Neural crest cell (in vitro differentiated cells): ENCODE results near the gene KLHL6. TPM values are rescaled to one million over a fixed set of nuclear protein-coding genes. Genes with fewer than 3 reads are reported as not detected.
"Not testable (repeated sequence)": the region's sequence is repeated elsewhere in the genome, so short reads cannot be mapped to it uniquely, and the experiment has no call there.

Experiments
- DNase-seq: peaks from one replicate; pipeline ENCODE4 v3.0.0; 2021; ENCODE audit warnings: low read depth, mixed read lengths, low spot score
- H3K27ac Mint-ChIP-seq: one replicate; pipeline ENCODE4 v1.8.0; 2021; ENCODE audit warnings: mild to moderate bottlenecking, mixed read lengths; ENCODE audit not compliant: unreplicated experiment
- H3K27me3 Mint-ChIP-seq: 2 replicates; pipeline ENCODE4 v1.8.0; 2021; ENCODE audit warnings: low read depth, mild to moderate bottlenecking, mixed read lengths
- H3K36me3 Mint-ChIP-seq: 2 replicates; pipeline ENCODE4 v1.8.0; 2021; ENCODE audit warnings: low read depth, mild to moderate bottlenecking, mixed read lengths
- H3K4me1 Mint-ChIP-seq: 2 replicates; pipeline ENCODE4 v1.8.0; 2021; ENCODE audit warnings: mixed read lengths
- H3K4me3 Mint-ChIP-seq: one replicate; pipeline ENCODE4 v1.8.0; 2021; ENCODE audit warnings: mild to moderate bottlenecking, mixed read lengths
- H3K9me3 Mint-ChIP-seq: 2 replicates; pipeline ENCODE4 v1.8.0; 2021; ENCODE audit warnings: mixed read lengths
- total RNA-seq: library from RNA; stranded (reverse); gene quantifications from 2 replicates; pipeline ENCODE4 v1.2.1, GENCODE V29; 2021
- TF ChIP-seq, protein P1 (sequence below): fragments of 200-600 bp; sonication (generic); conservative IDR thresholded peaks from 2 replicates; pipeline ENCODE4 v1.5.0; 2021; ENCODE audit warnings: antibody characterized with exemption, mild to moderate bottlenecking

KLHL6 gene
- total RNA-seq, 1 donor from 2014 or later: 0.12 TPM

DNA sequence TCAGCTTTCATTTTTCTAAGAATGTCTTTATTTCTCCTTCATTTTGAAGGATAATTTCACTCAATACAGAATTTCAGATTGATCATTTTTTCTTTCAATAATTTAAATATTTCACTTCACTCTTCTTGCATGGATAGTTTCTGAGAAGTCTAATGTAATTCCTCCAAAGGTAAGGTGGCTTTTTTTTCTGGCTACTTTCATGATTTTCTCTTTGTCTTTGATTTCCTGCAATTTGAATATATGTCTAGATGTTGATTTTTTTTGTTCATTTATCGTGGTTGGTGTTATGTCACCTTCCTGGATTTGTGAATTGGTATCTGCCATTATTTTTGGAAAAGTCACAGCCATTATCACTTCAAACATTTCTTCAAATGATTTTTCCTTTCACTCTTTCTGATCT, 112.5 kb downstream of the KLHL6 start:
- Mint-ChIP-seq H3K4me1 (peaks cover 12% of the 10 kb centered on the region), H3K4me3 (no peak overlapping the region), H3K27me3 (peaks cover 4% of the 10 kb centered on the region), H3K27ac (no peak overlapping the region), H3K36me3 (peaks cover 3% of the 10 kb centered on the region), H3K9me3 (peaks cover 9% of the 10 kb centered on the region)
- no peak for DNase-seq
- TF ChIP-seq, protein P1, sequence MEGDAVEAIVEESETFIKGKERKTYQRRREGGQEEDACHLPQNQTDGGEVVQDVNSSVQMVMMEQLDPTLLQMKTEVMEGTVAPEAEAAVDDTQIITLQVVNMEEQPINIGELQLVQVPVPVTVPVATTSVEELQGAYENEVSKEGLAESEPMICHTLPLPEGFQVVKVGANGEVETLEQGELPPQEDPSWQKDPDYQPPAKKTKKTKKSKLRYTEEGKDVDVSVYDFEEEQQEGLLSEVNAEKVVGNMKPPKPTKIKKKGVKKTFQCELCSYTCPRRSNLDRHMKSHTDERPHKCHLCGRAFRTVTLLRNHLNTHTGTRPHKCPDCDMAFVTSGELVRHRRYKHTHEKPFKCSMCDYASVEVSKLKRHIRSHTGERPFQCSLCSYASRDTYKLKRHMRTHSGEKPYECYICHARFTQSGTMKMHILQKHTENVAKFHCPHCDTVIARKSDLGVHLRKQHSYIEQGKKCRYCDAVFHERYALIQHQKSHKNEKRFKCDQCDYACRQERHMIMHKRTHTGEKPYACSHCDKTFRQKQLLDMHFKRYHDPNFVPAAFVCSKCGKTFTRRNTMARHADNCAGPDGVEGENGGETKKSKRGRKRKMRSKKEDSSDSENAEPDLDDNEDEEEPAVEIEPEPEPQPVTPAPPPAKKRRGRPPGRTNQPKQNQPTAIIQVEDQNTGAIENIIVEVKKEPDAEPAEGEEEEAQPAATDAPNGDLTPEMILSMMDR: no peak

DNA sequence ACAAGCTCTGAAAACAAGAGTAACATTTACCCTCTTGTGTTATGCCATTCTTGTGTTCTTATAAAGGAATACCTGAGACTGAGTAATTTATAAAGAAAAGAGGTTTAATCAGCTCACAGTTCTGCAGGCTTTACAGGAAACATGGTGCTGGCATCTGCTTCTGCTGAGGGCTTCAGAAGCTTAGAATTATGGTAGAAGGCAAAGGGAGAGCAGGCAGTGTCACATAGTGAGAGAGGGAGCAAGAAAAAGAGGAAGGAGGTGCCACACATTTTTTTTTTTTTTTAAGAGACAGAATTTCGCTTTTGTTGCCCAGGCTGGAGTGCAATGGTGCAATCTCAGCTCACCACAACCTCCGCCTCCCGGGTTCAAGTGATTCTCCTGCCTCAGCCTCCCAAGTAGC, 115.0 kb downstream of the KLHL6 start:
- not testable (repeated sequence) for H3K4me1 Mint-ChIP-seq, H3K27me3 Mint-ChIP-seq, DNase-seq, H3K36me3 Mint-ChIP-seq, H3K9me3 Mint-ChIP-seq, H3K27ac Mint-ChIP-seq, H3K4me3 Mint-ChIP-seq

GRCh38 chr3:183439515-183439914, 116.0 kb downstream of the KLHL6 start:
- Mint-ChIP-seq H3K27me3 (peaks cover 14% of the 10 kb centered on the region), H3K4me1 (no peaks in the 10 kb centered on the region), H3K4me3 (no peak overlapping the region), H3K36me3 (peaks cover 3% of the 10 kb centered on the region), H3K27ac (peak overlapping the region; percentile 13), H3K9me3 (peaks cover 9% of the 10 kb centered on the region)
- TF ChIP-seq, protein P1: no peak
- no peak for DNase-seq

DNA sequence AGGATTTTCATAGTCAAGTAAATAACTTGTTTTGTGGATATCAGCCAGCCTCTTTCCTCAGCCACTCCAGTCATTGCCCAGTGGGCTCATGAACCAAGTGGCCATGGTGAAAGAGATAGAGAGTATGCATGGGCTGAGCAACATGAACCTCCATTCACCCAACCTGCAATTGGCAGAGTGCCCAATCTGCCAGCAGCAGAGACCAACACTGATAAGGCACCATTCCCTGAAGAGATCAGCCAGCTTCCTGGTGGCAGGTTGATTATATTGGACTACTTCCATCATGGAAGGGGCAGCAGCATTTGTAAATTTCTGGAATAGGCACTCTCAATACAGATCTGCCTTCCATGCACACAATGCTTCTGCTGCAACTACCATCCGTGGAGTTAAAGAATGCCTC, 116.8 kb downstream of the KLHL6 start:
- H3K4me1 Mint-ChIP-seq: no peaks in the 10 kb centered on the region
- H3K27ac Mint-ChIP-seq: no peak overlapping the region
- H3K36me3 Mint-ChIP-seq: peaks cover 3% of the 10 kb centered on the region
- no peak for DNase-seq
- no peak overlapping the region for H3K4me3 Mint-ChIP-seq
- peaks cover 9% of the 10 kb centered on the region for H3K9me3 Mint-ChIP-seq
- TF ChIP-seq, protein P1: no peak
- peaks cover 17% of the 10 kb centered on the region for H3K27me3 Mint-ChIP-seq

DNA sequence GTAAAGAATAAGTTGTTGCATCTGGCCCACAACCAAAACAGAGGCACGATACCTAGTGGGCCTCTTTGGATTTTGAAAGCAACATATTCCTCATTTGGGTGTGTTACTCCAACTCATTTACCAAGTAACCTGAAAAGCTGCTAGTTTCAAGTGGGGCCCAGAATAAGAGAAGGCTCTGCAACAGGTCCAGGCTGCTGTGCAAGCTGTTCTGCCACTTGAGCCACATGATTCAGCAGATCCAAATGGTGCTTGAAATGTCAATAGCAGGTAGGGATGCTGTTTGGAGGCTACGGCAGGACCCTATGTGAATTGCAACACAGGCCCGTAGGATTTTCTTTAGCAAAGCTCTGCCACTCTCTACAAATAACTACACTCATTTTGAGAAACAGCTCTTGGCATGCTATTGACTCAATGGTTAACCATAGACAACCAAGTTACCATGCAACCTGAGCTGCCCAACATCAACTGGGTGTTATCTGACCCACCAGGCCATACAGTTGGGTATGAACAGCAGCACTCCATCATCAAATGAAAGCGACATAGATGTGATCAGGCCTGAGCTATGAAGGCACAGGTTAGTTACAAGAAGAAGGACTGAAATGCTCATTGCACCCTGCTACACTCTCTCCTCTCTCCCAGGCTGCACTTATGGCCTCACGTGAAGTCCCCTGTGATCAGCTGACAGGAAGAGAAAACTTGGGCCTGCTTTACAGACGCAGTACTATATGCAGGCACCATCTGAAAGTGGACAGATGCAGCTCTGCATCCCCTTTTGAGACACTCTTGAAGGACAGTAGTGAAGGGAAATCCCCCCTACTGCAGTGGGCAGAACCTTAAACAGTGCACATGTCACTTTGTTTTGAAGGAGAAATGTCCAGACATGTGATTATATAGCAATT, 117.6 kb downstream of the KLHL6 start:
- peaks cover 4% of the 10 kb centered on the region for H3K9me3 Mint-ChIP-seq
- no peak overlapping the region for H3K27ac Mint-ChIP-seq
- DNase-seq: no peak
- no peaks in the 10 kb centered on the region for H3K36me3 Mint-ChIP-seq
- H3K27me3 Mint-ChIP-seq: peaks cover 22% of the 10 kb centered on the region
- H3K4me3 Mint-ChIP-seq: no peak overlapping the region
- TF ChIP-seq, protein P1: no peak
- H3K4me1 Mint-ChIP-seq: no peaks in the 10 kb centered on the region

Other genes starting within 250 kb of the KLHL6 start
- gene MCF2L2, start 127.1 kb downstream of the KLHL6 start, total RNA-seq: 1.5 and 2.1 TPM in 2 replicates
- gene KLHL24, start 79.9 kb upstream of the KLHL6 start, total RNA-seq: 19.0 and 23.7 TPM in 2 replicates
- gene YEATS2, start 142.1 kb upstream of the KLHL6 start, total RNA-seq: 61.9 and 64.6 TPM in 2 replicates